GM21619 (cell line): ENCODE results near the gene SAP30L.

Experiments used
- ATAC-seq: cut with Tn5 transposase; IDR thresholded peaks from one replicate; pipeline ENCODE4 v1.9.1; 2021; ENCODE audit not compliant: unreplicated experiment

The SAP30L gene

DNA sequence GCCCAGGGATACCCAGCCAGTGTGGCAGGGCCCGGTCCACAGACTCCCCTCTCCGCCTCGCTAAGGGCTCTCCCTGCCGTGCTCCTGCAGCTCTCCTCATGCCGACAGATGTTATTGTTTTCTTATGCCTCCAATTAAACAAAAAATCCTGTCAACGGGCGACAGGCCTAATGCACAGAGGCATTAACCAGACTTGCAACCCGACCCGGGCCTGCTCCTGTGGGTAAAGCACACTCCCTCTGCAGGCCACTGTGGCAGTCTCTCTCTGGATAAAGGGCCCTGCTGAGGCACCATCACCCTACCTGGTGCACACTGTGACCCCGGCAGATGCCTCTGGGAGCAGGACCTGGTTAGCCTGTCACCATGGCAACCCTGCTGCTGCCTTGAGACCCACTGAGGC is 59.8 kb downstream of the SAP30L start:
- ATAC-seq, result no peak

DNA sequence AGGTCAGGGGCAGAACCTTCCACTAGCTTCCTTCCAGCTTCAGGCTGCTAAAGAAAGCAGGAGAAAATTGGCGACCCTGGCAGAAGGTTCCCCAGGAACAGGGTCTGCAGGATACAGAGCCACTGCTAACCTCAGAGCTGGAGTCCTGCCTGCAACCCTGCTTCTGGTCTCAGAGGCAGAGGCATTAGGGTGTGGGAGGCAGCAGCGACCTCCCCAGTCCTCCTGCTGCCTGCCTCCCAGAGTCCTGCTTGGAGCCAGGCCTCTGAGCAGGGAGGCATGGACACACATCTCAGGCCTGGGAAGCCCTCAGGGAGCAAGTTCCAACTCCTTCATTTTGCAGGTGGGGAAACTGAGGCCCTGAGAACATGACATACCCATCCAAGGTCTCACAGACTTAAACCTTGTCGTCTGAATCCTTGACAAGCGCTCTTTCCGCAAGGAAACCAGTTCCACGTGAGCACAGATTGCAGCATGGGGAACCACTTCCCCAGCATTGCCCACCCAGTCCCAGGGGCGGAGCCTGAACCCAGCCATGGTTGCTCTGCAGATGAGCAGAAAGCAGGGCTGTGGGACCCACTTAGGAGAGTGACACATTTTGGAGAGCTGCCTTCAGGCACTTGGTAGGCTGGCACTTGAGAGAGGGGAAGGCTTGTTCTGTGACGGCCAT is 60.4 kb downstream of the SAP30L start:
- no peak for ATAC-seq

DNA sequence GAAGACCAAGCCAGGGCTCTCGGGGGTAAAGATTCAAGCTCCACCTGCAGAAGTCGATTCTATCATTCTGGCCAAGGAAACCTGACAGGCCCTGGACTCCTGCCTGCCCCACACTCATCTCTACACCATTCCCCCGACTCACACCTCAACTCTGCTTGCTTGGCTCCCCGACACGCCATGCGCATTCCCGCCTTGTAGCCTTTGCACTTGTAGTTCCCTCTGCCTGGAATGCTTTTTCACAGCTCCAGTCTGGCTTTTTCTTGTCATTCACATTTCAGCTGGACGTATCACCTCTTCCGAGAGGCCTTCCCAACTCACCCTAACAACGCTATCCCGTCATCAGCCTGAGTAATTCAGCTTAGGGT is 60.9 kb downstream of the SAP30L start:
- ATAC-seq, result no peak

DNA sequence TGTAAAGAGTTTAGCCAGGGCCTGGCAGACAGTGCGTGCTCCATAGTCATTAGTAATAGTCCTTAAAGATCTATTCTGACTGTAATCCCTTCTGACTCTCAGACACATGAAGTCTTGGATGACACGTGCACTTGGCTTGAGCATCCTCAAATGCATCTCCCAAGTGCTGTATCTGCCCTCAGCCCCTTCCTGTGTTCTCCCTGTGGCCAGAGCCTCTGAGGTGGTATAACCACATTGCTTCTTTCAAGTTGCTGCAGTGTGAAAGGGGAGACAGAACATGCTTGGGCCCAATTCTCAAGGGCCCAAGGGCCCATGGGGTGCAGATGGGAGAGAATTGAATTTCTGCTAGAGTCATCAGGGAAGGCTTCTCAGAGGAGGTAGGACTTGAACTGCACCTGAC is 62.3 kb downstream of the SAP30L start:
- ATAC-seq, result no peak

DNA sequence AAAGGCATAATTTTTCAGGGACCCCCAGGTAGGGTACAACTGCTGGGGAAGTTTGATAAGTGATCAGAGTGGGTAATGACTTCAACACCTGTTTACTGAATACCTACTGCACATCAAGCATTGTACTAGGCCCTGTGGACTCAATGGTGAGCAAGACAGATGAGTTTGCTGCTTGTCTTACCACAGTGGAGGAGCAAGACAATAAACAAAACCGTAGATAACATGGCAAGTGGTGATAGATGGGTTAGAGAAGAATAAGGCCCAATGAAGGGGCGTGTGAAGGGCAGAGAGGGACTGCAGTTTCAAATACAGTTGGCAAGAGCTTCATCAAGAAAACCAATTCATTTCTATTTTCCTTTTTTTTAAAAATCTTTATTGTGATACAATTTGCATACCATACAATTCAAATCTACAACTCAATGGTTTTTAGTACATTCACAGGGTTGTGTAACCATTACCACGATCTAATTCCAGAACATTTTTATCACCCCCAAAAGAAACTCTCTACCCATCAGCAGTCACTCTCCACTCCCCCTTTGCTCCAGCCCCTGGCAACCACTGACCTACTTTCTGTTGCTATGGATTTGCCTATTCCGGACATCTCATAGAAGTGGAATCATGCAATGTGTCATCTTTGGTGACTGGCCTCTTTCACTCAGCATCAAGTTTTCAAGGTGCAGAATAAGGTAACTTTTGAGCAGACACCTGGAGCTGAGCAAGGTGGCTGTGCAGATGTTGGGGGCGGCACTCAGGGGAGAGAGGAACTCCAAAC is 64.2 kb downstream of the SAP30L start:
- no peak for ATAC-seq
